ENCODE measurements around the gene ZNF575. TPM values are rescaled to one million over a fixed set of nuclear protein-coding genes. Genes with fewer than 3 reads are reported as not detected.

Gene ZNF575
- total and polyA plus RNA-seq, 9 donors = 1.2 to 5.9 (median 2.8) TPM

DNA sequence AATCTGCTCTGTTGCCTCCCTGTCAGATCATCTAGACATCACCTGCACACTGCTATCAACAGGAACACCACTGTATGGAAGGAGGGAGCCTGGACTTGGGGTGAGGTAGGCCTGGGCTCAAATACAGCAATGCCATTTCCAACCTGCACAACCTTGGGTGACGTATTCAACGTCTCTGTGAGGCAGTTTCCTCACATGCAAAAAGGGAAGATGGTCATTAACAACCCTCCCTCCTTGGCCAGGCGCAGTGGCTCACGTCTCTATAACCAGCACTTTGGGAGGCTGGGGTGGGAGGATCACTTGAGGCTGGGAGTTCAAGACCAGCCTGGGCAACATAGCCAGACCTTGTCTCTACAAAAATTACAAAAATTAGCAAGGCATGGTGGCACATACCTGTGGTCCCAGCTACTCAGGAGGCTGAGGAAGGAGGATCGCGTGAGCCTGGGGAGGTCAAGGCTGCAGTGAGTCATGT lies 29.3 kb downstream of the ZNF575 start:
- H3K27me3 ChIP-seq = no peaks in the 10 kb centered on the region
- intact Hi-C loops (cut with DNase I) = no loop called here
- H3K27ac ChIP-seq = no peak overlapping the region
- no peak for DNase-seq
- 83 to 91% (median 86%) methylated on average over 6 of the region's 6 CpGs for WGBS, 3 donors
- H3K36me3 ChIP-seq = no peaks in the 10 kb centered on the region
- H3K4me1 ChIP-seq (ENCODE audit: insufficient read depth) = peaks cover 3% of the 10 kb centered on the region
- H3K4me3 ChIP-seq = no peak overlapping the region
- no peaks in the 10 kb centered on the region for H3K9me3 ChIP-seq
- TF ChIP-seq POLR2A (IDR thresholded peaks at IDR 0.05) = no peak
- TF ChIP-seq, protein P1, sequence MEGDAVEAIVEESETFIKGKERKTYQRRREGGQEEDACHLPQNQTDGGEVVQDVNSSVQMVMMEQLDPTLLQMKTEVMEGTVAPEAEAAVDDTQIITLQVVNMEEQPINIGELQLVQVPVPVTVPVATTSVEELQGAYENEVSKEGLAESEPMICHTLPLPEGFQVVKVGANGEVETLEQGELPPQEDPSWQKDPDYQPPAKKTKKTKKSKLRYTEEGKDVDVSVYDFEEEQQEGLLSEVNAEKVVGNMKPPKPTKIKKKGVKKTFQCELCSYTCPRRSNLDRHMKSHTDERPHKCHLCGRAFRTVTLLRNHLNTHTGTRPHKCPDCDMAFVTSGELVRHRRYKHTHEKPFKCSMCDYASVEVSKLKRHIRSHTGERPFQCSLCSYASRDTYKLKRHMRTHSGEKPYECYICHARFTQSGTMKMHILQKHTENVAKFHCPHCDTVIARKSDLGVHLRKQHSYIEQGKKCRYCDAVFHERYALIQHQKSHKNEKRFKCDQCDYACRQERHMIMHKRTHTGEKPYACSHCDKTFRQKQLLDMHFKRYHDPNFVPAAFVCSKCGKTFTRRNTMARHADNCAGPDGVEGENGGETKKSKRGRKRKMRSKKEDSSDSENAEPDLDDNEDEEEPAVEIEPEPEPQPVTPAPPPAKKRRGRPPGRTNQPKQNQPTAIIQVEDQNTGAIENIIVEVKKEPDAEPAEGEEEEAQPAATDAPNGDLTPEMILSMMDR (IDR thresholded peaks at IDR 0.05) = no peak
- TF ChIP-seq EP300 (IDR thresholded peaks at IDR 0.05) = no peak

GRCh38 chr19:43562698-43563241 lies 29.8 kb downstream of the ZNF575 start:
- intact Hi-C loops (cut with DNase I) = no loop called here
- H3K27me3 ChIP-seq = no peaks in the 10 kb centered on the region
- peaks cover 3% of the 10 kb centered on the region for H3K4me1 ChIP-seq (ENCODE audit: insufficient read depth)
- no peaks in the 10 kb centered on the region for H3K9me3 ChIP-seq
- WGBS, 3 donors = 58 to 64% (median 63%) methylated on average over 14 of the region's 14 CpGs
- TF ChIP-seq, protein P1 (IDR thresholded peaks at IDR 0.05) = no peak
- TF ChIP-seq EP300 (IDR thresholded peaks at IDR 0.05) (no peak), POLR2A (IDR thresholded peaks at IDR 0.05) (no peak)
- H3K4me3 ChIP-seq = no peak overlapping the region
- DNase-seq = peak in 4 of 5 donors; percentile 45 to 55 (median 52)
- no peaks in the 10 kb centered on the region for H3K36me3 ChIP-seq
- H3K27ac ChIP-seq = no peak overlapping the region

DNA sequence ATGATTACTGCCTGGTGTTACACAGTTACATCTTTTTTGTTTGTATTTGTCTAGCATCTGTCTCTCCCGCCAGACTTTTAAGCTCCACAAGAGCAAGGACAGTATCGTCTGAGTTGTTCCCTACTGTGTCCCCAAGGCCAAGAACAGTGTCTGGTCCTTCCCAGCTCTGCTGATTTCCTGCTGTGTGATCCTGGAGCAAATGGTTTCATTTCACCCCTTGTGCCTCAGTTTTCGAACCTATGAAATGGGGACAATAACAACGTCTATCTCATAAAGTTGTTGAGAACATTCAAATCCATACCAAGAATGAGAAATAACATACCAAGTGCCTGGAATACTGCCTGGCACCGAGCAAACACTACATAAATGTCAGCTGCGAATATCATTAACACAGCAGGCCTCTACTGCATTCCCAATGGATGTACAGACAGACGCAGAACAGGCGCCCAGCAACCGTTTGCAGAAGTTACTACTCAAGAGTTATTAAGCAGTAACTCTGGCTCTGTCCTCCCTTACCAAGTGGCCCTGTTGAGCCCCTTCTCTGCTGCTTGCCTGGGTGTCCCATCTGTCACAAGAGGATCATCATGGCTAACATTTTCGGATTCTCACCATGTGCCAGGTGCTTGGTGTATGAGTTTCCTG lies 30.9 kb downstream of the ZNF575 start:
- H3K4me1 ChIP-seq (ENCODE audit: insufficient read depth) = peaks cover 3% of the 10 kb centered on the region
- DNase-seq = no peak
- H3K4me3 ChIP-seq = no peak overlapping the region
- TF ChIP-seq POLR2A (IDR thresholded peaks at IDR 0.05) (no peak), EP300 (IDR thresholded peaks at IDR 0.05) (no peak)
- TF ChIP-seq, protein P1 (IDR thresholded peaks at IDR 0.05) = no peak
- H3K27ac ChIP-seq = no peak overlapping the region
- no peaks in the 10 kb centered on the region for H3K27me3 ChIP-seq
- WGBS, 3 donors = 91 to 92% (median 91%) methylated on average over 10 of the region's 10 CpGs
- H3K36me3 ChIP-seq = no peaks in the 10 kb centered on the region
- no peaks in the 10 kb centered on the region for H3K9me3 ChIP-seq
- intact Hi-C loops (cut with DNase I) = no loop called here

GRCh38 chr19:43564800-43565199 lies 31.8 kb downstream of the ZNF575 start:
- H3K4me3 ChIP-seq = no peak overlapping the region
- no peaks in the 10 kb centered on the region for H3K9me3 ChIP-seq
- H3K4me1 ChIP-seq (ENCODE audit: insufficient read depth) = peaks cover 3% of the 10 kb centered on the region
- H3K27me3 ChIP-seq = no peaks in the 10 kb centered on the region
- no peak for DNase-seq
- intact Hi-C loops (cut with DNase I) = no loop called here
- no peak overlapping the region for H3K27ac ChIP-seq
- TF ChIP-seq, protein P1 (IDR thresholded peaks at IDR 0.05) = no peak
- TF ChIP-seq POLR2A (IDR thresholded peaks at IDR 0.05) (no peak), EP300 (IDR thresholded peaks at IDR 0.05) (no peak)
- WGBS, 3 donors = 65 to 73% (median 69%) methylated on average over 9 of the region's 9 CpGs
- H3K36me3 ChIP-seq = no peaks in the 10 kb centered on the region
